ENCODE measurements around the gene ODAD3. TPM values are rescaled to one million over a fixed set of nuclear protein-coding genes. Genes with fewer than 3 reads are reported as not detected.

Gene ODAD3
- polyA plus RNA-seq, 1 experiment: 0.09 TPM

DNA sequence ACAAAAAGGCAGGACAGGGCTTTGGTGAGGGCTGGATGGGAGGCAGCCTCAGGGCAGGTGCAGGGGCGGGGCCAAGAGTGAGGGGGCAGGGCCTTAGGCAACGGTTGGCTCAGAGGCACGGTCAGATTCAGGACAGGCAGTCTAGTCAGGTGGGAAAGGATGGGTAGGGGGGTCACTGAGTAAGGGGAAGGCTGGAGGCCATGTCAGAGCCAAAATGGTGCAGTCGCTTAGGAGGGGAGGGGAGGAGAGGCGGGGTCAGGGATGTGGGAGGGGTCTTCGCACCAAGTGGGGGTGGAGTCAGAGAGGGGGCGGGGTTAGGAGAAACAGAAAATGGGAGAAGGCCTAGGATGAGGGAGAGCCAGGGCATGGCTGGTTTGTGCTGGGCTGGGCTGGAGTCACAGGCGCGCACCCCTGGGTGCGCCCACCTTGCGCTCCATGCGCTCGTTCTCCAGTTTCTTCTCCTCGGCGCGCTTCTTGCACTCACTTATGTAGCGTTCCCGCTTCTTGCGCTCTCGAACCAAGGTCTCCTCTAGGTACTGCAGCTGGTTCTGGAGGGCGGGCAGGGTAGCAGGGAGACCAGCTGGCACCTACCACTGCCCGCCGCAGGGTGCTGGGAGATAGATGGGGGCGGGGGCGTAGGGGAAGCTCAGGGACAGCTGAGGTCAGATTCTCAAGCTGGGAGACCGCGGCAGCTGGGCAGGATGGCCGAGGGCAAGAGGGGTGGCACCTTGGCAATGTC lies 9.0 kb downstream of the ODAD3 start:
- POLR2A ChIA-PET: no interaction called here
- CTCF ChIA-PET: interaction anchor here (0.9 kb wide), 1 partner anchor 10 kb away, joined by 3 read pairs; the partner anchor contains the start of gene PRKCSH
- H3K27ac ChIP-seq (ENCODE audit: low read depth, low read length): no peak overlapping the region

DNA sequence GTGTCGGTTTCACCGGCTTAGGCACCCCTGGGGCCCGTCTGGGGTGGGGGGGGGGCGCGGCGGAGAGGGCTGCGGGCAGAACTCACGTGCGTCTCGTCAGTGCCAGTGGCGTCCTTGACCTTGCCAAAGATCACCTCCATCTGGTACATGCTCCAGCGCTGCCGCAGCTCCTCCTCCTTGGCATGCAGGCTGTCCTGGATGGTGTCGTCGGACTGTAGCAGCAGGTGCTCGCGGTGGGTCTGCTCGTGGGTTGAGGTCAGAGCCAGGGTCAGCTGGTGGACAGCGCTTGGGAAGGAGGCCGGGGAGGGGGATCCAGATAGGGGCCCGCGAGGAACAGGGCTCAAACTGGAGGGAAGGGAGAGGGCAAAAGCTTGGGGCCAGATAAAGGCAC lies 11.1 kb downstream of the ODAD3 start:
- ChIA-PET CTCF (interaction anchor here (1.1 kb wide), 1 partner anchor 41 kb away, joined by 3 read pairs; no protein-coding TSS in a partner anchor), POLR2A (interaction anchor here (0.7 to 0.9 kb wide), 2 partner anchors 8 to 143 kb away, joined by 3 to 4 read pairs; no protein-coding TSS in a partner anchor)
- TF ChIP-seq, protein P1, sequence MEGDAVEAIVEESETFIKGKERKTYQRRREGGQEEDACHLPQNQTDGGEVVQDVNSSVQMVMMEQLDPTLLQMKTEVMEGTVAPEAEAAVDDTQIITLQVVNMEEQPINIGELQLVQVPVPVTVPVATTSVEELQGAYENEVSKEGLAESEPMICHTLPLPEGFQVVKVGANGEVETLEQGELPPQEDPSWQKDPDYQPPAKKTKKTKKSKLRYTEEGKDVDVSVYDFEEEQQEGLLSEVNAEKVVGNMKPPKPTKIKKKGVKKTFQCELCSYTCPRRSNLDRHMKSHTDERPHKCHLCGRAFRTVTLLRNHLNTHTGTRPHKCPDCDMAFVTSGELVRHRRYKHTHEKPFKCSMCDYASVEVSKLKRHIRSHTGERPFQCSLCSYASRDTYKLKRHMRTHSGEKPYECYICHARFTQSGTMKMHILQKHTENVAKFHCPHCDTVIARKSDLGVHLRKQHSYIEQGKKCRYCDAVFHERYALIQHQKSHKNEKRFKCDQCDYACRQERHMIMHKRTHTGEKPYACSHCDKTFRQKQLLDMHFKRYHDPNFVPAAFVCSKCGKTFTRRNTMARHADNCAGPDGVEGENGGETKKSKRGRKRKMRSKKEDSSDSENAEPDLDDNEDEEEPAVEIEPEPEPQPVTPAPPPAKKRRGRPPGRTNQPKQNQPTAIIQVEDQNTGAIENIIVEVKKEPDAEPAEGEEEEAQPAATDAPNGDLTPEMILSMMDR (IDR thresholded peaks at IDR 0.05; ENCODE audit: low read depth, low read length): no peak

More for the DNA sequence above, 9.0 kb downstream of the ODAD3 start:
- H3K27me3 ChIP-seq (ENCODE audit: control insufficient read depth, insufficient read depth, low read length): peaks cover 33% of the 10 kb centered on the region
- TF ChIP-seq, protein P1 (IDR thresholded peaks at IDR 0.05; ENCODE audit: low read depth, low read length): no peak
- no peak for DNase-seq (ENCODE audit: low read depth, low spot score)
- H3K4me3 ChIP-seq (ENCODE audit: low read depth, low read length): no peak overlapping the region
- peaks cover 23% of the 10 kb centered on the region; the same call in 1 of the 2 replicates for H3K9me3 ChIP-seq (ENCODE audit: control insufficient read depth, insufficient read depth, low read length)

DNA sequence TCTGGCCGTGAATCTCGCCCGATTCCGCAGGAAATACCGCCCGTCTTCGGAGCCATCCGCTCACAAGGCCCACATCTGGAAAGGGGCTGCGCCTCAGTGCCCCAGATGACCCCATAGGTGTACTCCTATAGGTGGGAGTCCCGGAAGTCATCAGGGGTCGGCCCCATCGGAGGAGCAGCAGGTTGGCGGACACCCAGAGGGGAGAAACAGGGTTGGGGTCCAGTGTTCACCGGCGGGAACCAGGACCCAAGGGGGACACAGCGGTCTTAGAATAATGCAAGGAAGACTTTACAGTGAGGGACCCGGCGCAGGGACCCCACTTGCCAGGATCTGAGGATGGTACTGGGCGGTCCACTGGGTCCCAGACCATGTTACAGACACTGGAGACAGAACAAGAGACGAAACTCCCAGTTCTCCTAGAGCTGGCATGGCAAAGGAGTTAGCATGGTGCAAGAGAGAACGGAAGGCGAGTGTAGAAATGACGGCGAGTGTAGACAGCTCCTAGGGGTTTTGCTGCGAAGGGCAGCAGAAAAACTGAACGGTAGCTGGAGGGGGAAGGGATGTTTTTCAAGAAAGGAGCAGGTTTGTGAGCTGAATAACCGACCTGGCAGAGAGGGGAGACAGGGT lies 11.6 kb downstream of the ODAD3 start:
- H3K9me3 ChIP-seq (ENCODE audit: control insufficient read depth, insufficient read depth, low read length): peaks cover 23% of the 10 kb centered on the region; the same call in 1 of the 2 replicates
- H3K4me3 ChIP-seq (ENCODE audit: low read depth, low read length): no peak overlapping the region
- POLR2A ChIA-PET: interaction anchor here (0.6 to 0.9 kb wide), 3 partner anchors 8 to 129 kb away, joined by 3 to 4 read pairs (median 3); partner anchors contain the start of gene SWSAP1
- H3K27me3 ChIP-seq (ENCODE audit: control insufficient read depth, insufficient read depth, low read length): peaks cover 54% of the 10 kb centered on the region
- H3K27ac ChIP-seq (ENCODE audit: low read depth, low read length): no peak overlapping the region
- CTCF ChIA-PET: interaction anchor here (1.1 kb wide), 1 partner anchor 40 kb away, joined by 3 read pairs; no protein-coding TSS in a partner anchor
- no peak for DNase-seq (ENCODE audit: low read depth, low spot score)
- TF ChIP-seq, protein P1 (IDR thresholded peaks at IDR 0.05; ENCODE audit: low read depth, low read length): no peak

More for the DNA sequence above, 11.1 kb downstream of the ODAD3 start:
- H3K9me3 ChIP-seq (ENCODE audit: control insufficient read depth, insufficient read depth, low read length): peaks cover 23% of the 10 kb centered on the region; the same call in 1 of the 2 replicates
- DNase-seq (ENCODE audit: low read depth, low spot score): no peak
- no peak overlapping the region for H3K4me3 ChIP-seq (ENCODE audit: low read depth, low read length)
- H3K27ac ChIP-seq (ENCODE audit: low read depth, low read length): no peak overlapping the region
- peaks cover 49% of the 10 kb centered on the region for H3K27me3 ChIP-seq (ENCODE audit: control insufficient read depth, insufficient read depth, low read length)

DNA sequence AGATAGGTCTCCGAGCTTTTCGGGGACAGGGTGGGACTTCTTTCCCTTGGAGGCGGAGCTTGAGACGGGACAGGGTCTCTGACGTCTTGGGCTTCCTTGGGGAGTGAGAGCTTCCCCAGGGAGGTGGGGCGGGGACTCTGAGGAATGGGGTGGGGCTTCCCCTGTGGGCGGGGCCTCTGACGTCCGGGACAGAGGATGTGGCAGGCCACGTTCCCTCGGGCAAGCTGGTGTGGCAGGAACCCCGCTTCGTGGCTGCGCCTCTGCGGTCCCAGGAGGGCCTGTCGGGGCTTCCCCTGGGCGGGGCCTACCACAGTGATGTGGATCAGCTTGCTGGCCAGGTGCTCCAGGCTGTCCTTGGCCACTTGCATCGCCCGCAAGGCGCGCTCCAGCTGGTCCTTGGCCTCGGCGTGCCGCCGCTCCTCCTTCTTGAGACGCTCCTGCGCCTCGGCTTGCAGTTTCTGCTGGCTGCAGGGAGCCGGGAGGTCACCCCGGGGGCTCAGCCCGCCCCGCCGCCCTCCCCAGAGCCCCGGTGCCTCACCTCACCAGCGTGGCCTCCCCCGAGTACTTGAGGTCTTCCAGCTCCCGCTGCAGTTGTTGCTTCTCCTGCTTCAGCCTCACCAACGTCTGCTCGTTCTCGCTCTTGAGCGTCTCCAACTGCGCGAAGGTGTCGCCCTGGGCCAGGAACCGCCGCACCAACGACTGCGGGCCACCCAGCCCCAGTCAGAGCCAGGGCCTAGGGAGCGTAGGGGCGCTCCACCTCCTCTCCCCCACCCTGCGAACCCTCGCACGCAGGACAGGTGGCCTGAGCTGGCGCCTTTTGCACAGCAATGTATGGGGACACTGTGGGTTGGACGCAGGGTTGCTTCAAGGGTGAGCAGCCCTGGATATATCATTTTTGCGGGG lies 12.5 kb downstream of the ODAD3 start:
- POLR2A ChIA-PET: interaction anchor here (0.5 to 0.6 kb wide), 2 partner anchors 48 to 105 kb away, joined by 3 to 5 read pairs; partner anchors contain the start of gene SWSAP1
- H3K4me3 ChIP-seq (ENCODE audit: low read depth, low read length): 0 out of 2 replicates have a peak overlapping the region, but pooled peaks have one; percentile 20
- H3K9me3 ChIP-seq (ENCODE audit: control insufficient read depth, insufficient read depth, low read length): peaks cover 23% of the 10 kb centered on the region; the same call in 1 of the 2 replicates
- DNase-seq (ENCODE audit: low read depth, low spot score): no peak
- CTCF ChIA-PET: interaction anchor here (0.6 to 1.9 kb wide), 3 partner anchors 12 to 128 kb away, joined by 3 to 9 read pairs (median 9); partner anchors contain the start of genes ODAD3 and PRKCSH
- TF ChIP-seq, protein P1 (IDR thresholded peaks at IDR 0.05; ENCODE audit: low read depth, low read length): no peak
- H3K27me3 ChIP-seq (ENCODE audit: control insufficient read depth, insufficient read depth, low read length): peaks cover 60% of the 10 kb centered on the region
- no peak overlapping the region for H3K27ac ChIP-seq (ENCODE audit: low read depth, low read length)
